ENCODE data around the gene RASL11A. TPM values are rescaled to one million over a fixed set of nuclear protein-coding genes. Genes with fewer than 3 reads are reported as not detected.

Gene RASL11A
- total and polyA plus RNA-seq, 12 donors: 1.8 to 68.7 (median 4.9) TPM

GRCh38 chr13:27273658-27274425 is 3.2 kb downstream of the RASL11A start:
- ATAC-seq (peak in 3 of 8 donors; percentile 22 to 33 (median 26)), DNase-seq (peak in 1 of 2 donors; percentile 32)
- no peak overlapping the region for H3K4me3 ChIP-seq

GRCh38 chr13:27274631-27275030 is 4.0 kb downstream of the RASL11A start:
- Histone ChIP-seq H3K36me3 (no peaks in the 10 kb centered on the region), H3K9me3 (no peaks in the 10 kb centered on the region), H3K27me3 (peaks cover 0 to 4% (median 0%) of the 10 kb centered on the region in 7 donors), H3K4me3 (no peak overlapping the region), H3K27ac (peak overlapping the region in 2 of 10 donors; percentile 17 to 35), H3K4me1 (peaks cover 0 to 46% (median 17%) of the 10 kb centered on the region in 9 donors)
- intact Hi-C loops (cut with DNase I): loop anchor here in 3 of 10 donors (5.0 to 10.0 kb wide), 3 partner anchors 80 to 287 kb away; partner anchors contain the start of gene USP12 (in 2 of the 3)
- TF ChIP-seq CTCF (IDR thresholded peaks at IDR 0.05): no peak
- no peak for ATAC-seq
- DNase-seq: no peak
- WGBS, 2 donors: 63% methylated on average over 1 of the region's 1 CpG

More at GRCh38 chr13:27273658-27274425, 3.2 kb downstream of the RASL11A start:
- H3K4me1 ChIP-seq: peaks cover 0 to 46% (median 17%) of the 10 kb centered on the region in 9 donors
- intact Hi-C loops (cut with DNase I): loop anchor here in 3 of 10 donors (5.0 to 10.0 kb wide), 3 partner anchors 81 to 287 kb away; partner anchors contain the start of gene USP12 (in 2 of the 3)
- no peaks in the 10 kb centered on the region for H3K27me3 ChIP-seq
- no peaks in the 10 kb centered on the region for H3K9me3 ChIP-seq
- 46 to 57% methylated on average over 4 of the region's 4 CpGs for WGBS, 2 donors
- peak overlapping the region in 4 of 10 donors; percentile 3 to 95 (median 42) for H3K27ac ChIP-seq
- no peaks in the 10 kb centered on the region for H3K36me3 ChIP-seq
- no peak for TF ChIP-seq CTCF (IDR thresholded peaks at IDR 0.05)

GRCh38 chr13:27276188-27276587 is 5.6 kb downstream of the RASL11A start:
- peaks cover 0 to 37% (median 11%) of the 10 kb centered on the region in 9 donors for H3K4me1 ChIP-seq
- no peaks in the 10 kb centered on the region for H3K36me3 ChIP-seq
- DNase-seq (no peak), ATAC-seq (peak in 1 of 8 donors; percentile 13)
- intact Hi-C loops (cut with DNase I): loop anchor here in 1 of 10 donors (10.0 kb wide), 1 partner anchor 79 kb away; no protein-coding TSS in a partner anchor
- no peak for TF ChIP-seq CTCF (IDR thresholded peaks at IDR 0.05)
- H3K27me3 ChIP-seq: peaks cover 0 to 4% (median 0%) of the 10 kb centered on the region in 7 donors
- H3K4me3 ChIP-seq: no peak overlapping the region
- no peaks in the 10 kb centered on the region for H3K9me3 ChIP-seq
- no peak overlapping the region for H3K27ac ChIP-seq
- 59 to 71% methylated on average over 7 of the region's 7 CpGs for WGBS, 2 donors

GRCh38 chr13:27279506-27279905 is 8.9 kb downstream of the RASL11A start:
- no peak overlapping the region for H3K4me3 ChIP-seq
- H3K9me3 ChIP-seq: no peaks in the 10 kb centered on the region
- no peak for TF ChIP-seq CTCF (IDR thresholded peaks at IDR 0.05)
- H3K27me3 ChIP-seq: peaks cover 0 to 4% (median 0%) of the 10 kb centered on the region in 7 donors
- 88 to 91% methylated on average over 7 of the region's 7 CpGs for WGBS, 2 donors
- peaks cover 0 to 4% (median 0%) of the 10 kb centered on the region in 9 donors for H3K4me1 ChIP-seq
- DNase-seq (no peak), ATAC-seq (no peak)
- no peaks in the 10 kb centered on the region for H3K36me3 ChIP-seq
- intact Hi-C loops (cut with DNase I): loop anchor here in 1 of 10 donors (10.0 kb wide), 1 partner anchor 75 kb away; no protein-coding TSS in a partner anchor
- H3K27ac ChIP-seq: no peak overlapping the region

Data from heart right ventricle (tissue), 16 donors.